Measurements from ENCODE around the gene CBX5. TPM values are rescaled to one million over a fixed set of nuclear protein-coding genes. Genes with fewer than 3 reads are reported as not detected.
"Not testable (repeated sequence)": the region's sequence is repeated elsewhere in the genome, so short reads cannot be mapped to it uniquely, and the experiment has no call there.

Gene CBX5
- total RNA-seq, 1 donor from 2014 or later = 97.5 TPM

DNA sequence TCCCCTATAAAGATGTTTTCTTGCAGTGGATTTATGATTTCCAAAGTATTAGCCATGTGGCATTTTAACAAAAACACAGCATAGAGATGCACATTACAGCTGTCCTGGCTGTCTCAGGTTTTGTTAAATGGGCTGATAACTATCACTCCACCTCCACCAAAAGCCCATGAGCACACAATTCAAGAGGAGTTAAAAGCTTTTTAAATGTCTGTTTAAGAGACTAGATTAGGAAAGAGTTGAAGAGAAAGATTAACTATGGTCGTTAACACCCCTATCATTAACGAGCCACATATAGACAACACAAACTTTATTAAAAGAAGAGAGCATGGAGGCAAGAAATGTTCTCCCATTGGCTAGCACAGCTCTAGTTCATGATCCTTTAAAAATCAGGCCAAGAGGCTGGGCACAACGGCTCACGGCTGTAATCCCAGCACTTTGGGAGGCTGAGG lies 14.5 kb downstream of the CBX5 start:
- DNase-seq (ENCODE audit: low read depth) = no peak

- DNase-seq (ENCODE audit: low read depth) = peak; percentile 81
Observed at GRCh38 chr12:54262403-54262925, 17.5 kb downstream of the CBX5 start.

DNA sequence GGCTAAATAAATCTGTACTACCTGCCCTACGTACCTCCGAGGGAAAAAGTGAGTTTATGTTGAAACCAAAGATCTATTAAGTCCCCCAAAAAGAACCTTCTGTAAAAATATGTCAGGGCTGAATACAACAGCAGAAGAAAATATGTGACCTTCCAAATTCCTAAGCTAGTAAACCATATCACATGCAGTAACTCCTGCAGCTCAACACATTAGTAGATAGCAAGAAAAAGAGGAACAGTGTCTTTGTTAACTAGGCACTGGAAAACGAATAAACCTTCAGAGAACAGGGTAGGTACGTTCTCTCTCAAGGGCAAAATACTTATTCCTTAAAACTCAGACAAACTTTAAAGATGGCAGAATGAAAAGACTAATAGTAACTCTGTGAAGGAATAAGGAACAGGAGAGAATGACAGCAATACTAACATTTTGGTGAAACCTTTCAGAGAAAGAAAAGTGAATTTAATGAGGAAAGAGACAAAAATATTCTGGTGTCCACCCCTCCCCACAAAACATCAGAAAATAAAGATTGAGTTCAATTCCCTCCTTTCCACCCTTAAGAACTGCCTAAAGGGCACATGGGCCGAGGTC lies 18.0 kb downstream of the CBX5 start:
- peak; percentile 56 for DNase-seq (ENCODE audit: low read depth)

DNA sequence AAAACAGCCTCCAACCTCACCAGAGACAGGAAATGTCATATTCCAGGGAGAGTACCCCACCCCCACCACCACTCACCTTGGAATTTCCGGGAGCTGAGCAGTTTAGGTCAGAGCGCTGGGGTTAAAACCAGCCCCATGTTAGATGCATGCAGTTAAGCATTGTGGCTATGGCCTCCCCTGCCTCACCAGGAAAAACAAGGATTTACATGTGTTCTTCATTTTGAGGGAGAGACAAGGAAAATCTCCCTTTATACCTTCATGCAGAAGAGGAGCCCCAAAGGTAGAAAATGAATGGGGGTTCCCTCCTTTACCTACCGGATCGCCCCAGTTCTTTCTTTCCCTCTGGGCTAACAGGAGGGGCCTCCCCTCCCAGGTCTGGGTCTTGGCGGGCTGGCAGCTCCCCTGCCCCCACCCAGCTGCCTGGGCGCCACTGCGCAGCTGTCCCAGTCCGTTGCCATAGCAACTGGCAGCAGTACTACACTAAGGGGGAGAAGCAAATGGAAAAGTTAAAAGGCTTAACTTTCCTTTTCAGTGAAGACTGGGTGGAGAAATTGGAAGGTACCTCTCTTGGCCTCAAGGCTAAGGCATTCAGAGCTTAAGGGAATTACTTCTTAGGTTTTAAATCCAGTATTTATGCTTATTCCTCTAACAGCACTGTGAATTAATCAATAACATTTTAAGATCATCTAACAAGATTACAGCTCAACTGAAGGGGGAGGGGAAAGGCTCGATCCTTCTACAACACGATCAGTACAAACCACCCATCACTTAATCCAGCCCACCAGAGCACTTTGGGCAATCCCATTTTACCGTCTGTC lies 20.5 kb downstream of the CBX5 start:
- peak; percentile 88 for DNase-seq (ENCODE audit: low read depth)

GRCh38 chr12:54258201-54258681 lies 21.7 kb downstream of the CBX5 start:
- DNase-seq (ENCODE audit: low read depth) = no peak

- peak; percentile 13 for DNase-seq (ENCODE audit: low read depth)
Observed at GRCh38 chr12:54257332-54257731, 22.6 kb downstream of the CBX5 start.

- DNase-seq (ENCODE audit: low read depth) = no peak
Observed at GRCh38 chr12:54253240-54253639, 26.7 kb downstream of the CBX5 start.

- peak; percentile 60 for DNase-seq (ENCODE audit: low read depth)
Observed at GRCh38 chr12:54251667-54252284, 28.1 kb downstream of the CBX5 start.

- DNase-seq (ENCODE audit: low read depth) = no peak
Observed at GRCh38 chr12:54249489-54249888, 30.4 kb downstream of the CBX5 start.

DNA sequence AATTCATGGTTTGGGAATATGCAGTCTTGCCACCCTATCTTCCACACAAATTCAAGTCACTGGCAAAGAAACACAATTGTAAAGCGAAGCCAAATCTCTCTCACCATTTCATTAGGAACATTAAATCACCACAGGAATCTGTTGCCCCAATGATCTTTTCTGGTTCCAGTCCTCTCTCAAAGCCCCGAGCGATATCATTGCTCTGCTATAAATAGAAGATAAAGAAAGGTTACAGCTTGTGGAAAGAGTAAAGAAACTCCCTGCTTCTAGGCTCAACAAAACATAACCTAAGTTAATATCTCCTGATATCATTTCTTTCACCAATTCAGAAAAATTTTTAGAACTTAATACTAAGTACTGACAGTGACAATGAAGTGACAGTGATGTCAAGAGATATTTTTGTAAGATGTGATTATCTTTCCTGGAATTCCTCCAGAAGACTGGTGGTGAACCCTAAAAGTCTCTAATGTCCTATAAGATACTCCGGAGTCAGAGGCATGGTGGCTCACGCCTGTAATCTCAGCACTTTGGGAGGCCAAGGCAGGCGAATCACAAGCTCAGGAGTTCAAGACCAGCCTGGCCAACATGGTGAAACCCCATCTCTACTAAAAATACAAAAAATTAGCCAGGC lies 33.8 kb downstream of the CBX5 start:
- DNase-seq (ENCODE audit: low read depth) = no peak

- no peak for DNase-seq (ENCODE audit: low read depth)
Observed at GRCh38 chr12:54240971-54241588, 38.8 kb downstream of the CBX5 start.

- DNase-seq (ENCODE audit: low read depth) = no peak
Observed at GRCh38 chr12:54240129-54240528, 39.8 kb downstream of the CBX5 start.

DNA sequence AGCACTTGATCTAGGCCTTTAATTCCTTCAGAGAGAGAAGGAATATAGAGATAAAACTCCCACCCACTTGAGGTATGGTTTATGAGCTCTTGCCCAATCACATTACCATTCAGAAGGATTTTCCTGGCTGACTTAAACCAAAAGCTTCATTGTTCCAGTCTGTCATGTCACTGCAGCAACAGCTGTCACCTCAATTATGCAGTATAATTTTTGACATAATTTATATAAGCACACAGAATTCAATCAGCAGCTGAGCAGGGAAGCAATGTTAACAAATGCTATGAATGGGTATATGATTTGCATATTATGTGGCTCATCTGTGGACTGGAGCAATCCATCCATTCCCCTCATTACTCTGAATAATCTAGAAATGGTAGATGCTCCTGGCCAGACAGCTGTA lies 40.3 kb downstream of the CBX5 start:
- no peak for DNase-seq (ENCODE audit: low read depth)

GRCh38 chr12:54238531-54238930 lies 41.4 kb downstream of the CBX5 start:
- no peak for DNase-seq (ENCODE audit: low read depth)

GRCh38 chr12:54232790-54233189 lies 47.1 kb downstream of the CBX5 start:
- DNase-seq (ENCODE audit: low read depth) = peak; percentile 62

- peak; percentile 80 for DNase-seq (ENCODE audit: low read depth)
Observed at GRCh38 chr12:54231269-54231668, 48.7 kb downstream of the CBX5 start.

DNA sequence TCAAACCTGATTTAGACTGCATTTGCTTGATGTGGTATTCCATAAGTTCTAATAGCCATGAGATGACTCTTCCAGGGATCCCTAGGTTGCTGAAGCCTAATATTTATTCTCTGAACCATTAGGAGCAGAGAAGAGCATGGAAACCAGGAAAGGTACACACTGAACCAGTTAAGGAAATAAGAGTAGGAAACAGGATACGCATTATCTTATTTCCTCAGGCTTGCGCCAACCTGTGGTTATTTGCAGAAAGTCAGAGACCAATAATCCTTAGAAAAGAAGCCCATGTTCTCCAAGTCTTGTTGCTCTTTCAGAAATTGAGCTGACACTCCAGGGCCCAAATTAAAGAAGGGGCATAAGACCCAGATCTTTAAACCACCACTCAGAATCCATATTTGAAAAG lies 49.4 kb downstream of the CBX5 start:
- DNase-seq (ENCODE audit: low read depth) = no peak

DNA sequence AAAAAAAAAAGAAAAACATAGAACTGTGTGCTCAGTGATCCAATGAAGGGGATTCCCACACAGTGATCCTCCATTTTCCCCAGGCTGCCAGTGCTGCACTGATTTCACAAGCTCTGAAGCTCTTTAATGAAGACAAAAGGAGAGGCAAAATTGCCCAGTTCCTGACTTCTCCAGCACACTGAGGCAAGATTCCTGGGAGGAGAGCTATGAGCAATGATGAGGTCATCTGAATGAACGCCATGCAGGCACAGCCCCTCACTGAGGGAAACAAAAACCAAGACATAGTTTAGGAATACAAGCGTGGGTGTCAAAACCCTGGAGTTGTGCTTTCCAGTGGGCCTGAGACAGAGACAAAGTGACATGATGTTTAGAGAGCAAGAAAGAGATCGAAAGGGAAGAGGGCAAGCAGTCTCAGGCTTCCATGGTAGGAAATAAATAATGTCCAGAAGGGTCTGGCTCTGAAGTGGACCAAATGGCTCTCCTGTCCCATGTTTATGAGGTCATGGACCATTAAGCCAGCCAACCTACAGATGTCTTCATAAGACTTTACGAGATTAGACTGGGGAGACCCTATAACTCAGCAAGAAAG lies 50.2 kb downstream of the CBX5 start:
- DNase-seq (ENCODE audit: low read depth) = peak; percentile 99

DNA sequence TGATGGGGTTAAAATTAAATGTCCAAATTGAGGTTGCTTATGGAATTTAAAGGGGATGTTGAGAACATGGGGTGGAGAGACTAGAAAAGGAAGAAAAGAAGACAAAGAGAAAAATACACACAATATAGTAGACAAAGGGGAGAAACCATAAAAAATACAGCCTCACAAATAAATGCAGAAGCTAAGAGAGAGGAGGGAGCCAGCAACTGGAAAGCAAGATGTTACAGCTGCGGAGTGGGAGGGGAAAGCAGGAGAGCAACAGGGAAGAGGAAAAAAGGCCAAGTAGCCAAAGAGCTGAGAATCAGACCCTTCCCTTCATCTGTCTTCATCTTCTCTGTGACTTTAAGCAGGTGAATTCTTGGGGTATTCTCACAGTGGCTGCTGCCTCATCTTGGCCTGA lies 51.5 kb downstream of the CBX5 start:
- DNase-seq (ENCODE audit: low read depth) = no peak

GRCh38 chr12:54227927-54228326 lies 52.0 kb downstream of the CBX5 start:
- DNase-seq (ENCODE audit: low read depth) = not testable (repeated sequence)

DNA sequence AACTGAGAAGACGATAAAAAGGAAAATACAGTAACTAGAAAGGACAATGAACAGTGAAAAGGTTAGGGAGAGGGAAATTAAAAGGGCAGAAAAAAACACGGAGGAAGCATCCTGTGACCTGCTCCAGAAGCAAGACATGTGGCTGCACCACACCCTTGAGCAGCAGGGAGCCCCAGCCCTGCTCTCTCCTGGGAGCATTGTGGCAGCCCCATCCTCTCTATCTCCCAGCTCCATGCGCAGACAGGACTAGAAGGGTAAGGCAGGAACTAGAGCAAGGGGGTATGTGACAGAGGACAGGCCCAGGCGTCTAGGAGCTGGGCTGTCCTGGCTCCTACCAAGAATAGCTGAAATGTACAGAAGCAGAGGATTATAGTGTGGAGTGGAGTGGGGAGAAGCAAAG lies 52.5 kb downstream of the CBX5 start:
- no peak for DNase-seq (ENCODE audit: low read depth)
